DND-41 (cell line): ENCODE data around the gene C2orf74.

Experiments used
- CTCF ChIP-seq: IDR thresholded peaks from 2 replicates; pipeline ENCODE4 v1.5.1; 2012; ENCODE audit warnings: borderline replicate concordance, low read length, moderate library complexity, mild to moderate bottlenecking; ENCODE audit not compliant: poor library complexity, severe bottlenecking; ENCODE audit errors: extremely low read depth
- EZH2 ChIP-seq: IDR thresholded peaks from 3 replicates; pipeline ENCODE4 v1.6.1; 2012; ENCODE audit warnings: borderline replicate concordance, low read depth, mild to moderate bottlenecking, moderate library complexity, low read length, inconsistent platforms; ENCODE audit not compliant: severe bottlenecking

GRCh38 chr2:61135510-61135909, 26.5 kb upstream of the C2orf74 start:
- TF ChIP-seq CTCF (peak; percentile 66), EZH2 (no peak)
